ENCODE results near the gene OR52N4. TPM values are rescaled to one million over a fixed set of nuclear protein-coding genes. Genes with fewer than 3 reads are reported as not detected.

OR52N4 gene
- total and polyA plus RNA-seq, 10 donors: 0.91 to 6.0 (median 1.5) TPM

GRCh38 chr11:5719703-5720495 is 34.1 kb upstream of the OR52N4 start:
- intact Hi-C loops (cut with DNase I; ENCODE audit: low total_unique reads): no loop called here
- Histone ChIP-seq H3K27me3 (replicated peaks in 1 of 7) (no peaks in the 10 kb centered on the region), H3K36me3 (peaks cover 0 to 13% (median 0%) of the 10 kb centered on the region in 6 donors), H3K27ac (no peak overlapping the region), H3K9me3 (peaks cover 0 to 11% (median 5%) of the 10 kb centered on the region in 8 donors), H3K4me1 (no peaks in the 10 kb centered on the region), H3K4me3 (no peak overlapping the region)
- DNase-seq: no peak
- TF ChIP-seq POLR2AphosphoS5 (IDR thresholded peaks at IDR 0.05) (no peak), POLR2A (IDR thresholded peaks at IDR 0.05) (no peak), CTCF (IDR thresholded peaks at IDR 0.05 in 8 of 11, conservative IDR thresholded peaks at IDR 0.05 in 3 of 11) (no peak)
- 81 to 96% (median 91%) methylated on average over 3 of the region's 3 CpGs for WGBS, 5 donors

DNA sequence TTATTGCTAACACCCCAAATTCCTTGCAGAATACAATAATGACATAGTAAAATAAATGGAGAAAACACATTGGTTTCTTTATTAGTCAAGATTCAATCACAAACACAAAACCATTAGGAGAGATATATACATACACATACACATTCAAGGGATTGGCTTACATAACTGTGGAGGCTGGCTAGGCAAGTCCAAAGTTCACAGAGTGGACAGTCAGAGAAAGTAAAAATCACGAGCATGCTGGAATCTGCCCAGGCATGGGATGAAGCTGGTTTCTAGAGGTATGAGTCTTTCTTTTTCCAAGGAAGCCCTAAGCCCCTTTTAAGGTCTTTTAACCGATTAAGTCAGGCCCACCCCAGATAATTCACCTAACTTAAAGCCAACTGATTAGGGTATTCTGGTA is 31.4 kb upstream of the OR52N4 start:
- H3K4me1 ChIP-seq: no peaks in the 10 kb centered on the region
- no peak for DNase-seq
- H3K27ac ChIP-seq: no peak overlapping the region
- H3K36me3 ChIP-seq: peaks cover 0 to 20% (median 0%) of the 10 kb centered on the region in 6 donors
- H3K9me3 ChIP-seq: peaks cover 0 to 4% (median 0%) of the 10 kb centered on the region in 8 donors
- no peak overlapping the region for H3K4me3 ChIP-seq
- TF ChIP-seq CTCF (IDR thresholded peaks at IDR 0.05 in 8 of 11, conservative IDR thresholded peaks at IDR 0.05 in 3 of 11) (no peak), POLR2AphosphoS5 (IDR thresholded peaks at IDR 0.05) (no peak), POLR2A (IDR thresholded peaks at IDR 0.05) (no peak)
- 82 to 91% (median 86%) methylated on average over 2 of the region's 2 CpGs for WGBS, 5 donors
- no peaks in the 10 kb centered on the region for H3K27me3 ChIP-seq (replicated peaks in 1 of 7)
- intact Hi-C loops (cut with DNase I; ENCODE audit: low total_unique reads): no loop called here

DNA sequence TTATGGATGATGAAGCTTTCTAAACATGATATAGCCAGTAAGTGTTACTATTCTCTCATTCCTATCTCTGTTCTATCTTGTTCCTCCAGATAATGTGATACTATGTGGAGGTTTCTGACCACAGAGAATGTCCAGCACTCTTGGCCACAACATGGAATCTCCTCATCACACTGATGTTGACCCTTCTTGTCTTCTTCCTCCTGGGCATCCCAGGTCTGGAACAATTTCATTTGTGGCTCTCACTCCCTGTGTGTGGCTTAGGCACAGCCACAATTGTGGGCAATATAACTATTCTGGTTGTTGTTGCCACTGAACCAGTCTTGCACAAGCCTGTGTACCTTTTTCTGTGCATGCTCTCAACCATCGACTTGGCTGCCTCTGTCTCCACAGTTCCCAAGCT is 27.7 kb upstream of the OR52N4 start:
- Histone ChIP-seq H3K36me3 (peaks cover 0 to 7% (median 0%) of the 10 kb centered on the region in 6 donors), H3K9me3 (no peaks in the 10 kb centered on the region), H3K4me1 (no peaks in the 10 kb centered on the region), H3K27me3 (replicated peaks in 1 of 7) (no peaks in the 10 kb centered on the region), H3K4me3 (no peak overlapping the region), H3K27ac (no peak overlapping the region)
- intact Hi-C loops (cut with DNase I; ENCODE audit: low total_unique reads): no loop called here
- WGBS, 5 donors: 86 to 100% (median 94%) methylated on average over 1 of the region's 1 CpG
- TF ChIP-seq CTCF (IDR thresholded peaks at IDR 0.05 in 8 of 11, conservative IDR thresholded peaks at IDR 0.05 in 3 of 11) (no peak), POLR2AphosphoS5 (IDR thresholded peaks at IDR 0.05) (no peak), POLR2A (IDR thresholded peaks at IDR 0.05) (no peak)
- no peak for DNase-seq

DNA sequence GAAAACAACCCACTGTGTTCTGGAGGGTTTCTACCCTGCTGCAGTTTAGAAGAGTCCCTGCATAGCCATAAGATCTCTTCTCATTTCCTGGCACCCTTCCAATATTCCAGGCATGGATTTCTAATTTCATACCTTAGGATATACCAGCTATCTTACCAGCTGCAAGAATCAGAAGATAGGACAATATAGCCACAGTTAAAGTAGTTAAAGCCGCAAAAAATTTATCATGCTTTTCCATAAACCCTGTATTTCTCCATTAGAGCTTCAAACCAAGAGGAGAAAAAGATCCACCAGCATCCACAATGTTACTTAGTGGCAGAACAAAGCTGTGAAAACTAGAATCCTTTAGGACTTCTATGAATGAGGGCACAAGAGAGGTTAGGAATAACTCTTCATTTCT is 26.4 kb upstream of the OR52N4 start:
- H3K27me3 ChIP-seq (replicated peaks in 1 of 7): no peaks in the 10 kb centered on the region
- no peak for TF ChIP-seq POLR2AphosphoS5 (IDR thresholded peaks at IDR 0.05)
- H3K36me3 ChIP-seq: peaks cover 0 to 7% (median 0%) of the 10 kb centered on the region in 6 donors
- H3K4me1 ChIP-seq: no peaks in the 10 kb centered on the region
- intact Hi-C loops (cut with DNase I; ENCODE audit: low total_unique reads): no loop called here
- H3K27ac ChIP-seq: no peak overlapping the region
- H3K9me3 ChIP-seq: no peaks in the 10 kb centered on the region
- H3K4me3 ChIP-seq: no peak overlapping the region
- no peak for DNase-seq
- WGBS, 5 donors: 94 to 100% (median 96%) methylated on average over 1 of the region's 1 CpG
